Parathyroid adenoma (tissue), 2 donors: ENCODE results near the gene SNX4.

Experiments
- H2AFZ ChIP-seq: fragments of 300-600 bp; sonication (generic); one replicate; pipeline ENCODE4 v1.7.0; 2017; ENCODE audit warnings: antibody characterized with exemption, mild to moderate bottlenecking
- H3K27ac ChIP-seq: fragments of 300-600 bp; sonication (generic); one replicate; pipeline ENCODE4 v1.7.0; 2017
- H3K27me3 ChIP-seq: fragments of 300-600 bp; sonication (generic); one replicate; pipeline ENCODE4 v1.7.0; 2017; ENCODE audit warnings: low read length; ENCODE audit not compliant: control insufficient read depth, insufficient read depth
- H3K36me3 ChIP-seq: fragments of 300-600 bp; sonication (generic); one replicate; pipeline ENCODE4 v1.7.0; 2017; ENCODE audit warnings: low read length; ENCODE audit not compliant: control insufficient read depth, insufficient read depth
- H3K4me1 ChIP-seq: fragments of 300-600 bp; sonication (generic); one replicate; pipeline ENCODE4 v1.7.0; 2017; ENCODE audit warnings: control low read depth
- H3K4me2 ChIP-seq: fragments of 300-600 bp; sonication (generic); one replicate; pipeline ENCODE4 v1.7.0; 2017; ENCODE audit warnings: low read length
- H3K4me3 ChIP-seq: fragments of 300-600 bp; sonication (generic); one replicate; pipeline ENCODE4 v1.7.0; 2017; ENCODE audit warnings: low read depth, low read length
- H3K79me2 ChIP-seq: fragments of 300-600 bp; sonication (generic); one replicate; pipeline ENCODE4 v1.7.0; 2017; ENCODE audit warnings: control low read depth
- H3K9ac ChIP-seq: fragments of 300-600 bp; sonication (generic); one replicate; pipeline ENCODE4 v1.7.0; 2017; ENCODE audit warnings: mild to moderate bottlenecking
- H3K9me3 ChIP-seq: fragments of 300-600 bp; sonication (generic); one replicate; pipeline ENCODE4 v1.7.0; 2017; ENCODE audit warnings: low read length; ENCODE audit not compliant: control insufficient read depth
- TF ChIP-seq, protein P1 (sequence below): fragments of 300-600 bp; sonication (generic); IDR thresholded peaks from one replicate; pipeline ENCODE4 v1.7.0; 2017; ENCODE audit warnings: antibody characterized with exemption, mild to moderate bottlenecking
- donor health status: primary hyperparathyroidism.

SNX4 gene

DNA sequence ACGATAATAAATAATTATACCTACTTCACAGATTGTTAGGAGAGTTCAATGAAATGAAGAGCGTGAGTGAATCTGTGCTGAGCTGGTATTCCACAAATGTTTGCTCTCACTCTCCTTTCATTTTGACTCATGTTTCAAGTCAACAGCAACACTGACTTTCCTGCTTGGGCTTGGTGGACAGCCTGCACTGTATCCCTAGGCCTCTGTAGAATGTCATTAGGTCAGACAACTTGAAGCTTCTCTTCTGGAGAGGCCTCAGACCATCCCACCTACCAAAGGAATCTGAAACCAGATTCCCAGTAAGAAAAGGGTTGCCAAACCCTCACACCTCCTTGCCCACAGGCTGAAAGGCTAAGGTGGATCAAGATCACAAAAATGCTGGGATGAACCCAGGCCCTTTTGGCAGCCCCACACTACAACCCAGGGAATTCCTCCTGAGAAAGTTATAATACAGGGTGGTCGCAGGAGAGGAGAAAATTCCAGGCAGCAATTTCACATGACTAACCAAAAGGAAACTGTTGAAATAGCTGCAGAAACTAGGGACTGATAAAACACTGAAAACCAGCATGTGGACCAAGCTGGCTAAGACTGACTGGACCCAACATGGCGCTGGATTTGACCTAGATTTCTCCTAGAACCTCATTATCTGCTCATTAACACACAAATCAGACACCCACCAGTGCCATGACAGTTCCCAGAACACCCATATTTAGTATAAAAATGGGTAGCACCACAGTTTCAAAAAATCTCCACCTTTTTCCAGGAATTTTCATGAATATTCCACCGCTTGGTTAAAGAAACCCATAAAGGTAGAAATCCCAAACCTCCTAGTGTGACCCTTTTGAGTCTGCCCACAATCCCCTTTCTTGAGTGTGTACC lies 87.9 kb downstream of the SNX4 start:
- H3K27me3 ChIP-seq, result no peaks in the 10 kb centered on the region
- TF ChIP-seq, protein P1, sequence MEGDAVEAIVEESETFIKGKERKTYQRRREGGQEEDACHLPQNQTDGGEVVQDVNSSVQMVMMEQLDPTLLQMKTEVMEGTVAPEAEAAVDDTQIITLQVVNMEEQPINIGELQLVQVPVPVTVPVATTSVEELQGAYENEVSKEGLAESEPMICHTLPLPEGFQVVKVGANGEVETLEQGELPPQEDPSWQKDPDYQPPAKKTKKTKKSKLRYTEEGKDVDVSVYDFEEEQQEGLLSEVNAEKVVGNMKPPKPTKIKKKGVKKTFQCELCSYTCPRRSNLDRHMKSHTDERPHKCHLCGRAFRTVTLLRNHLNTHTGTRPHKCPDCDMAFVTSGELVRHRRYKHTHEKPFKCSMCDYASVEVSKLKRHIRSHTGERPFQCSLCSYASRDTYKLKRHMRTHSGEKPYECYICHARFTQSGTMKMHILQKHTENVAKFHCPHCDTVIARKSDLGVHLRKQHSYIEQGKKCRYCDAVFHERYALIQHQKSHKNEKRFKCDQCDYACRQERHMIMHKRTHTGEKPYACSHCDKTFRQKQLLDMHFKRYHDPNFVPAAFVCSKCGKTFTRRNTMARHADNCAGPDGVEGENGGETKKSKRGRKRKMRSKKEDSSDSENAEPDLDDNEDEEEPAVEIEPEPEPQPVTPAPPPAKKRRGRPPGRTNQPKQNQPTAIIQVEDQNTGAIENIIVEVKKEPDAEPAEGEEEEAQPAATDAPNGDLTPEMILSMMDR, result no peak
- H3K9me3 ChIP-seq, result no peaks in the 10 kb centered on the region
- H3K9ac ChIP-seq, result no peak overlapping the region
- no peak overlapping the region for H3K27ac ChIP-seq
- no peak overlapping the region for H3K4me2 ChIP-seq
- no peaks in the 10 kb centered on the region for H3K4me1 ChIP-seq
- no peak overlapping the region for H3K4me3 ChIP-seq
- H2AFZ ChIP-seq, result no peak overlapping the region
- H3K79me2 ChIP-seq, result no peaks in the 10 kb centered on the region
- H3K36me3 ChIP-seq, result no peaks in the 10 kb centered on the region

DNA sequence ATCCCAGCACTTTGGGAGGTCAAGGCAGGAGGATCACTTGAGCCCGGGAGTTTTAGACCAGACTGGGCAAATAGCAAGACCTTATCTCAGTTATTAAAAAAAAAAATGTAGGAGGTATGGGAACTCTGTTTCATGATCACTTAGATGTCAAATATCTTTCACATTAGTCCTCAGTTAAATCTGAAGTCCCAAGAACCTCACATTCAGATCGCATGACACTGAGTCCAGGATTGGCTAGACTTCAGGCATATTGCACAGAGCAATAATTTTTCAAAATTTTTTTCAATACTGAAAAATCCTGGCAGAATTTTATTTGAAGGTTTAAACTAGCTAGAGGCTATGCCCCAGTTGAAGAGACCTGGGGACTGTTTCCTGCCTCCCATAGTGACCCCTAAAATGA lies 88.6 kb downstream of the SNX4 start:
- H3K9ac ChIP-seq, result no peak overlapping the region
- H3K36me3 ChIP-seq, result no peaks in the 10 kb centered on the region
- no peaks in the 10 kb centered on the region for H3K4me1 ChIP-seq
- no peak overlapping the region for H2AFZ ChIP-seq
- H3K79me2 ChIP-seq, result no peaks in the 10 kb centered on the region
- H3K4me2 ChIP-seq, result no peak overlapping the region
- no peak overlapping the region for H3K27ac ChIP-seq
- H3K9me3 ChIP-seq, result no peaks in the 10 kb centered on the region
- H3K4me3 ChIP-seq, result no peak overlapping the region
- TF ChIP-seq, protein P1, result no peak
- H3K27me3 ChIP-seq, result no peaks in the 10 kb centered on the region

DNA sequence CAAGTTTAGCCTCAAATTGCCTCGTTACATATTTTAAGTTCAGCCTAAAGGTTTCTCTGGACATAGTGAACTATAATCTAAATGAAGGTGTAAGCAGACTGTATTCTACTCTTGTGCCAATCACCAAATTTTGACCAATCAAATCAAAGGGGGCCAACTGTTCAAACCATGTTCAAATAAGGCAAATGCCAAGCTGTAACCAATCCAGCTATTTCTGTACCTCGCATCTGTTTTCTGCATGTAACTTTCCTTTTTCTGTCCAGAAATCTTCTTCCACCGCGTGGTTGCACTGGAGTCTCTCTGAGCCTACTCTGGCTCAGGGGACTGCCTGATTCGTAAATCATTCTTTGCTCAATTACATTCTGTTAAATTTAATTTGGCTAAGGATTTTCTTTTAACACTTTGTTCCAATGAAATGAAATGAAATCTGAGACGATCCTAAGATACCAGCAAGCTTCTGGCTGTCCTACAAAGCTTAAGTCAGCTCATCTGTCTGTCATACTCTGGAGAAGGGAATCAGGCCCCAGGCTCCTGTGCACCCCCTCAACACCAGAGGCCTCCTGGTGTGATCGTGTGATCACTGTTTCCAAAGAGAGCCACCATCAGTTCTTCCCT lies 91.7 kb downstream of the SNX4 start:
- Histone ChIP-seq H3K4me3 (no peak overlapping the region), H3K4me2 (no peak overlapping the region), H3K9ac (no peak overlapping the region), H3K27ac (no peak overlapping the region), H2AFZ (no peak overlapping the region), H3K36me3 (no peaks in the 10 kb centered on the region), H3K27me3 (no peaks in the 10 kb centered on the region), H3K79me2 (no peaks in the 10 kb centered on the region), H3K9me3 (no peaks in the 10 kb centered on the region), H3K4me1 (no peaks in the 10 kb centered on the region)
- TF ChIP-seq, protein P1, result no peak

DNA sequence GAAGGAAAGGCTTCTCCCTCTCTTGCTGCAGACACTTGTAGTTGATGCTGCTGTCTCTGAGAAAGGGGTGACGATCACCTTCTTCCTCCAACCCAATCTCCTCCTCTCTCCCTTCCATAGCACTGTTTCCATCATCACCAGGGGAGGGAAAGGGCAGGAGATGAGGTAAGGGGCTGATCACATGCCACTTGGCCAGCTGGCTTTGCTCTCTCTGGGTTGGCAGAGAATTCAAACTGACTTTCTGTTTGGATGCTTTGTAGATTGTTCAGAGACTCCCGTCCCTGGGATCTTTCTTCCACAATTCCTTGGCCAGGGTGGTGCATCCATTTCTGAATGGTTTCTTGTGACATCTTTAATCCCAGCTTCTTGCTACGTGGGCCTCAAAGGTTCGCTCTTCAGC lies 101.7 kb downstream of the SNX4 start:
- TF ChIP-seq, protein P1, result no peak
- no peaks in the 10 kb centered on the region for H3K79me2 ChIP-seq
- H3K4me2 ChIP-seq, result no peak overlapping the region
- no peak overlapping the region for H2AFZ ChIP-seq
- H3K27me3 ChIP-seq, result no peaks in the 10 kb centered on the region
- H3K4me1 ChIP-seq, result no peaks in the 10 kb centered on the region
- H3K9me3 ChIP-seq, result no peaks in the 10 kb centered on the region
- no peak overlapping the region for H3K27ac ChIP-seq
- no peaks in the 10 kb centered on the region for H3K36me3 ChIP-seq
- H3K4me3 ChIP-seq, result no peak overlapping the region
- H3K9ac ChIP-seq, result no peak overlapping the region
